ENCODE data around the gene OSGEP. TPM values are rescaled to one million over a fixed set of nuclear protein-coding genes. Genes with fewer than 3 reads are reported as not detected.

Gene OSGEP
- total RNA-seq, 2 donors from 2014 or later: 66.2 to 108 TPM

GRCh38 chr14:20469890-20470602 is 15.4 kb upstream of the OSGEP start:
- Histone ChIP-seq H3K27me3 (replicated peaks; ENCODE audit: insufficient read depth) (no peaks in the 10 kb centered on the region), H3K4me3 (peak overlapping the region; percentile 90), H3K27ac (peak overlapping the region; percentile 84 to 90), H3K4me1 (ENCODE audit: control insufficient read depth in 1 of 2, low read depth in 2 of 2) (peaks cover 5 to 13% of the 10 kb centered on the region in 2 donors), H3K9me3 (no peaks in the 10 kb centered on the region), H3K36me3 (peaks cover 6% of the 10 kb centered on the region)
- no peak for TF ChIP-seq CTCF (IDR thresholded peaks at IDR 0.05)
- ATAC-seq (ENCODE audit: insufficient number of reproducible peaks, low FRiP score, low read depth): peak; percentile 76
- DNase-seq (ENCODE audit: low spot score): peak; percentile 45

GRCh38 chr14:20469242-20469889 is 14.8 kb upstream of the OSGEP start, which contains the start of gene PNP:
Gene PNP (plus strand): TSS chr14:20469406. CDS start chr14:20469525, 119 bp downstream.
- no peak for TF ChIP-seq CTCF (IDR thresholded peaks at IDR 0.05)
- H3K27ac ChIP-seq: peak within 1 kb of the TSS; percentile 84 to 90
- DNase-seq (ENCODE audit: low spot score): peak; percentile 73
- H3K4me3 ChIP-seq: peak within 1 kb of the TSS; percentile 90
- no peaks in the 10 kb centered on the region for H3K36me3 ChIP-seq
- ATAC-seq (ENCODE audit: insufficient number of reproducible peaks, low FRiP score, low read depth): peak; percentile 82
- peaks cover 5 to 13% of the 10 kb centered on the region in 2 donors for H3K4me1 ChIP-seq (ENCODE audit: control insufficient read depth in 1 of 2, low read depth in 2 of 2)
- H3K27me3 ChIP-seq (replicated peaks; ENCODE audit: insufficient read depth): no peaks in the 10 kb centered on the region
- H3K9me3 ChIP-seq: no peaks in the 10 kb centered on the region

GRCh38 chr14:20468764-20469241 is 14.2 kb upstream of the OSGEP start:
- Histone ChIP-seq H3K4me3 (peak overlapping the region; percentile 90), H3K4me1 (ENCODE audit: control insufficient read depth in 1 of 2, low read depth in 2 of 2) (peaks cover 5 to 13% of the 10 kb centered on the region in 2 donors), H3K27me3 (replicated peaks; ENCODE audit: insufficient read depth) (no peaks in the 10 kb centered on the region), H3K27ac (peak overlapping the region; percentile 84 to 90), H3K36me3 (no peaks in the 10 kb centered on the region), H3K9me3 (no peaks in the 10 kb centered on the region)
- DNase-seq (ENCODE audit: low spot score) (no peak), ATAC-seq (ENCODE audit: insufficient number of reproducible peaks, low FRiP score, low read depth) (peak; percentile 5)
- no peak for TF ChIP-seq CTCF (IDR thresholded peaks at IDR 0.05)

GRCh38 chr14:20461225-20462141 is 6.9 kb upstream of the OSGEP start, which contains the start of gene PIP4P1:
Gene PIP4P1 (minus strand): TSS chr14:20461434. CDS start chr14:20461325, 109 bp downstream.
- Histone ChIP-seq H3K9me3 (no peaks in the 10 kb centered on the region), H3K27ac (peak within 1 kb of the TSS; percentile 71 to 84), H3K27me3 (replicated peaks; ENCODE audit: insufficient read depth) (no peaks in the 10 kb centered on the region), H3K36me3 (peaks cover 23% of the 10 kb centered on the region), H3K4me3 (peak within 1 kb of the TSS; percentile 95), H3K4me1 (ENCODE audit: control insufficient read depth in 1 of 2, low read depth in 2 of 2) (peaks cover 10 to 17% of the 10 kb centered on the region in 2 donors)
- ATAC-seq (ENCODE audit: insufficient number of reproducible peaks, low FRiP score, low read depth) (peak; percentile 99), DNase-seq (ENCODE audit: low spot score) (peak; percentile 99)
- no peak for TF ChIP-seq CTCF (IDR thresholded peaks at IDR 0.05)

Data from thoracic aorta (tissue), 2 donors.